Measurements from ENCODE around the gene AGRN. TPM values are rescaled to one million over a fixed set of nuclear protein-coding genes. Genes with fewer than 3 reads are reported as not detected.
"Not testable (repeated sequence)": the region's sequence is repeated elsewhere in the genome, so short reads cannot be mapped to it uniquely, and the experiment has no call there.

AGRN gene
- total RNA-seq, 4 donors from 2014 or later = 33.0 to 103 (median 41.4) TPM

- H3K27ac ChIP-seq = no peak overlapping the region
- peaks cover 0 to 9% (median 4%) of the 10 kb centered on the region in 4 donors for H3K4me1 ChIP-seq
- H3K9me3 ChIP-seq = no peaks in the 10 kb centered on the region
- TF ChIP-seq, protein P1, sequence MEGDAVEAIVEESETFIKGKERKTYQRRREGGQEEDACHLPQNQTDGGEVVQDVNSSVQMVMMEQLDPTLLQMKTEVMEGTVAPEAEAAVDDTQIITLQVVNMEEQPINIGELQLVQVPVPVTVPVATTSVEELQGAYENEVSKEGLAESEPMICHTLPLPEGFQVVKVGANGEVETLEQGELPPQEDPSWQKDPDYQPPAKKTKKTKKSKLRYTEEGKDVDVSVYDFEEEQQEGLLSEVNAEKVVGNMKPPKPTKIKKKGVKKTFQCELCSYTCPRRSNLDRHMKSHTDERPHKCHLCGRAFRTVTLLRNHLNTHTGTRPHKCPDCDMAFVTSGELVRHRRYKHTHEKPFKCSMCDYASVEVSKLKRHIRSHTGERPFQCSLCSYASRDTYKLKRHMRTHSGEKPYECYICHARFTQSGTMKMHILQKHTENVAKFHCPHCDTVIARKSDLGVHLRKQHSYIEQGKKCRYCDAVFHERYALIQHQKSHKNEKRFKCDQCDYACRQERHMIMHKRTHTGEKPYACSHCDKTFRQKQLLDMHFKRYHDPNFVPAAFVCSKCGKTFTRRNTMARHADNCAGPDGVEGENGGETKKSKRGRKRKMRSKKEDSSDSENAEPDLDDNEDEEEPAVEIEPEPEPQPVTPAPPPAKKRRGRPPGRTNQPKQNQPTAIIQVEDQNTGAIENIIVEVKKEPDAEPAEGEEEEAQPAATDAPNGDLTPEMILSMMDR (IDR thresholded peaks at IDR 0.05) = no peak
- no peak for TF ChIP-seq POLR2A (IDR thresholded peaks at IDR 0.05)
- no peak overlapping the region for H3K4me3 ChIP-seq
- peaks cover 0 to 16% of the 10 kb centered on the region in 2 donors for H3K27me3 ChIP-seq
- no peaks in the 10 kb centered on the region for H3K36me3 ChIP-seq
- DNase-seq = no peak
These were observed 46.2 kb upstream of the AGRN start for GRCh38 chr1:973459-974292.

GRCh38 chr1:974293-974640 is 45.7 kb upstream of the AGRN start:
- Histone ChIP-seq H3K4me1 (peaks cover 0 to 9% (median 4%) of the 10 kb centered on the region in 4 donors), H3K4me3 (no peak overlapping the region), H3K36me3 (no peaks in the 10 kb centered on the region), H3K9me3 (no peaks in the 10 kb centered on the region), H3K27me3 (peaks cover 0 to 16% of the 10 kb centered on the region in 2 donors), H3K27ac (no peak overlapping the region)
- no peak for DNase-seq
- no peak for TF ChIP-seq POLR2A (IDR thresholded peaks at IDR 0.05)
- TF ChIP-seq, protein P1 (IDR thresholded peaks at IDR 0.05) = no peak

DNA sequence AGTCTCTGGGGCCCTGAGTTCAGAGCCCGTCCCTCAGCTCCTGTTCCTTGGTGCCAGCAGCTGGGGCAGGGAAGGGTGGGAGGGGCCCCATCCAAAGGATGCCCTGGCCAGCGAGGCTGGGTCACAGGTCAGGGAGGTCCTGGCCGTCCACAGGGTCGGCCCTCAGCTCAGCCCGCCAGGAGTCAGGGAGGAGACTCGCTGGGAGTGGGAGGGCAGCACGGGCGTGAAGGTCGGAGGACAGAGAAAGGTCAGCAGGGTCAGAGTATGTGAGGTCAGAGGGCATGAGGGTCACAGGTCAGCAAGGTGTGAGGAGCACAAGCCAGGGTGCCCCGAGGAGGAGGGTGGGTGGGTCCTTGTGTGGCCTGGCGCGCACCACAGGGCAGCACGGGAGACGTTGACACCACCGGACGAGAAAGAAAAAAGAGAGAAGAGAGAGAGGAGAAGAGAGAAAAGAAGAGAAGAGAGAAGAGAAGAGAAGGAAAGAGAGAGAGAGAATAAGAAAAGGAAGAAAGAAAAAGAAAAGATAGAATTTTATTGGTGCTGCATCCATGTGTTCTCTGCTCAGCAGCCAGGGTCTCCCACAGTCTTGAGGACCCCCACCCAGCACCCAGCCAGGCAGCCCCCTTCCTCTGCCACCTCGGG is 45.1 kb upstream of the AGRN start:
- no peak for TF ChIP-seq POLR2A (IDR thresholded peaks at IDR 0.05)
- TF ChIP-seq, protein P1 (IDR thresholded peaks at IDR 0.05) = no peak
- Histone ChIP-seq H3K36me3 (no peaks in the 10 kb centered on the region), H3K4me1 (peaks cover 0 to 9% (median 4%) of the 10 kb centered on the region in 4 donors), H3K27ac (no peak overlapping the region), H3K4me3 (no peak overlapping the region), H3K9me3 (no peaks in the 10 kb centered on the region), H3K27me3 (peaks cover 0 to 16% of the 10 kb centered on the region in 2 donors)
- no peak for DNase-seq

DNA sequence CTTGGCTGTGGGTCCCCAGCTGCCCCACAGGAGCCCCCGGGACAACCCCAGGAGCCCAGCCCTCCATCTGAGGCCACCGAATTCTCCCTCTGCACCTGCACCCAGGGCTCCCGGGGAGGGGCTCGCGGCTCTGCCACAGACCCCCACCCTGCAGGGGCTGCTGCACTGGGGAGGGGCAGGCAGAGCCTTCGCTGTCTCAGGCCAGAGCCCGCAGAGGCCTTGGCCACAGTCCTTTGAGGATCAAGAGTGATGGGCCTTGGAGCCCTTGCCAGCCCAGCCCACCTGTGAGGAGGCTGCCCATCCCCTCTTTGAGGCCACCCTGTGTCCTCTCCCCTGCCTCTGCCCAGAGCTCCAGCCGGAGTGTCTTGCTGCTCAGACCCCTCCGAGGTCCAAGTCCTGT is 44.6 kb upstream of the AGRN start:
- no peak overlapping the region for H3K4me3 ChIP-seq
- peaks cover 0 to 9% (median 4%) of the 10 kb centered on the region in 4 donors for H3K4me1 ChIP-seq
- DNase-seq = no peak
- H3K9me3 ChIP-seq = no peaks in the 10 kb centered on the region
- H3K27me3 ChIP-seq = peaks cover 0 to 16% of the 10 kb centered on the region in 2 donors
- no peaks in the 10 kb centered on the region for H3K36me3 ChIP-seq
- no peak for TF ChIP-seq POLR2A (IDR thresholded peaks at IDR 0.05)
- TF ChIP-seq, protein P1 (IDR thresholded peaks at IDR 0.05) = no peak
- no peak overlapping the region for H3K27ac ChIP-seq

DNA sequence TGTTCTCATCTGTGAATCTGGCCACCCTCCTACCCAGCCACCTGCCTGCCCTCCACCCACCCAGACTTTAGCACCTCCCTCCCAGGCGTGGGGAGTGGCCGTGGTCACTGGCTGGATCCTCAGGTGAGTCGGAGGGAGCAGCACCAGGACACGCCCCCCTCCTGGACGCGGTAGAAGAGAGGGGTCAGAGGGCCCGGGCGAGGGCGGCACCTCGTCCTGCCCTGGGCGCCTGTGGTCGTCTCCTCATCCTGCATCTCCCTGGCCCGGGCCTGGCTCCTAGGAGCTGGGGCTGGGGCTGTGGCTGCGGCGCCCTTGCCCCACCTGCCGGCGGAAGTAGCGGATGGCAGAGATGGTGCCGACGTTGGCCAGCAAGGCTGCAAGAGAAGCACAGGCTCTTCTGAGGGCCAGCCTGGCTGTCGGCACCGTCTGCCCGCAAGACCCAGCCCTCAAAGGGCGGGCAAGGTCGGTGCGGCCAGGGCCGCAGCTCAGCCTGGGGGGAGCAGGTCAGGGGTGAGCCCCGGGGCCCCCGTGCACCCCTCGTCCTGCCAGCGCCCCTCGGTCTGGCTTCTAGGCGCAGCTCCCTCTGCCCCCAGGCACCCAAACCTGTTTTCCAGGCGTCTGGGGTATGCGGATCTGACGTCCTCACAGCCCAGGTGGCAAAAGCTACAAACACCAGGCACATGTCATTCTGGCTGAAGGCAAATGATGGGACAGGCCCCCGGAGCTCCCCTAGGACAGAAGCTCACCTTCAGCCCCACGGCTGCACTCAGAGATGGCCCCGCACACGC is 43.8 kb upstream of the AGRN start:
- peak overlapping the region in 3 of 4 donors; percentile 32 to 38 (median 37) for H3K4me3 ChIP-seq
- H3K36me3 ChIP-seq = no peaks in the 10 kb centered on the region
- no peaks in the 10 kb centered on the region for H3K9me3 ChIP-seq
- H3K27ac ChIP-seq = no peak overlapping the region
- H3K27me3 ChIP-seq = peaks cover 0 to 10% of the 10 kb centered on the region in 2 donors
- peak in 2 of 3 donors; percentile 72 to 85 for DNase-seq
- peaks cover 0 to 9% (median 4%) of the 10 kb centered on the region in 4 donors for H3K4me1 ChIP-seq
- no peak for TF ChIP-seq POLR2A (IDR thresholded peaks at IDR 0.05)
- TF ChIP-seq, protein P1 (IDR thresholded peaks at IDR 0.05) = peak; percentile 26 to 80 (median 65)

DNA sequence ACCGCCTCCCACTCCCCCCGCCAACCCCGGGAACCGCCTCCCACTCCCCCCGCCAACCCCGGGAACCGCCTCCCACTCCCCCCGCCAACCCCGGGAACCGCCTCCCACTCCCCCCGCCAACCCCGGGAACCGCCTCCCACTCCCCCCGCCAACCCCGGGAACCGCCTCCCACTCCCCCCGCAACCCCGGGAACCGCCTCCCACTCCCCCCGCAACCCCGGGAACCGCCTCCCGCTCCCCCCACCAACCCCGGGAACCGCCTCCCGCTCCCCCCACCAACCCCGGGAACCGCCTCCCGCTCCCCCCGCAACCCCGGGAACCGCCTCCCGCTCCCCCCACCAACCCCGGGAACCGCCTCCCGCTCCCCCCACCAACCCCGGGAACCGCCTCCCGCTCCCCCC is 43.1 kb upstream of the AGRN start:
- not testable (repeated sequence) for H3K4me1 ChIP-seq, H3K27ac ChIP-seq, H3K4me3 ChIP-seq, H3K9me3 ChIP-seq, H3K36me3 ChIP-seq, DNase-seq, H3K27me3 ChIP-seq

Measured in Peyer's patch (tissue), 4 donors.